HG03097 (cell line): ENCODE data around the gene COL23A1.

Experiments used
- ATAC-seq: cut with Tn5 transposase; IDR thresholded peaks from one replicate; pipeline ENCODE4 v1.9.1; 2021; ENCODE audit not compliant: unreplicated experiment, low FRiP score

COL23A1 gene

GRCh38 chr5:178536541-178537466 lies 53.4 kb downstream of the COL23A1 start:
- ATAC-seq, result no peak

GRCh38 chr5:178535299-178536175 lies 54.7 kb downstream of the COL23A1 start:
- ATAC-seq, result no peak

GRCh38 chr5:178533136-178533535 lies 57.1 kb downstream of the COL23A1 start:
- ATAC-seq, result no peak

GRCh38 chr5:178532666-178533065 lies 57.5 kb downstream of the COL23A1 start:
- no peak for ATAC-seq

GRCh38 chr5:178532236-178532635 lies 58.0 kb downstream of the COL23A1 start:
- ATAC-seq, result no peak

- no peak for ATAC-seq
These were observed 58.4 kb downstream of the COL23A1 start for GRCh38 chr5:178531786-178532185.

- no peak for ATAC-seq
These were observed 59.7 kb downstream of the COL23A1 start for GRCh38 chr5:178530526-178530925.

- no peak for ATAC-seq
These were observed 61.1 kb downstream of the COL23A1 start for GRCh38 chr5:178529080-178529479.

- ATAC-seq, result no peak
These were observed 62.5 kb downstream of the COL23A1 start for GRCh38 chr5:178527458-178528307.

GRCh38 chr5:178526773-178527457 lies 63.3 kb downstream of the COL23A1 start:
- ATAC-seq, result no peak

- ATAC-seq, result no peak
These were observed 64.1 kb downstream of the COL23A1 start for GRCh38 chr5:178525906-178526732.

- no peak for ATAC-seq
These were observed 65.9 kb downstream of the COL23A1 start for GRCh38 chr5:178524093-178524882.

GRCh38 chr5:178522361-178522760 lies 67.8 kb downstream of the COL23A1 start:
- no peak for ATAC-seq

GRCh38 chr5:178520851-178521250 lies 69.3 kb downstream of the COL23A1 start:
- no peak for ATAC-seq

- ATAC-seq, result no peak
These were observed 70.4 kb downstream of the COL23A1 start for GRCh38 chr5:178519804-178520203.

- ATAC-seq, result no peak
These were observed 71.0 kb downstream of the COL23A1 start for GRCh38 chr5:178519155-178519554.

- ATAC-seq, result no peak
These were observed 73.5 kb downstream of the COL23A1 start for GRCh38 chr5:178516504-178517235.
